GM03348 (cell line): ENCODE measurements around the gene ZC3HAV1L.
"Not testable (repeated sequence)": the region's sequence is repeated elsewhere in the genome, so short reads cannot be mapped to it uniquely, and the experiment has no call there.

ENCODE experiments used
- DNase-seq: peaks from one replicate; pipeline ENCODE4 v3.0.0; 2012; ENCODE audit warnings: low spot score

The ZC3HAV1L gene

DNA sequence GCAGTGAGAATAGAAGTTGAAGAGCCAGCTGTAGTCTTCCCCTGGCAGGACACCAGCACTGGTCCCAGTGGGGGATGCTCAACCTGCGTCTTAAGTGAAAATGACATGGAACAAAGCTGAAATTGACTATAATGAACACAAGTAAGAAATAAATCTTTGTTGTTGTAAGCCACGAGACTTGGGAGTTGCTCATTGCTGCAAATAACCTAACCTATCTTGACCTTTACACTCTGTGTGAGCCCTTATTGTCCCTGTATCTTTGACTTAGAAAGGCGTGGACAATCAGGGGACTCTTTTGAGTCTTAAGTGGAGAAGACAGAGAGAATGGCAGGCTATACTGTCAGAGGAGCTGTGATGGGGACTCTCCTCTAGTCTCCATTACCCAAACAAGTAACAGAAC, 16.9 kb downstream of the ZC3HAV1L start:
- DNase-seq: no peak

DNA sequence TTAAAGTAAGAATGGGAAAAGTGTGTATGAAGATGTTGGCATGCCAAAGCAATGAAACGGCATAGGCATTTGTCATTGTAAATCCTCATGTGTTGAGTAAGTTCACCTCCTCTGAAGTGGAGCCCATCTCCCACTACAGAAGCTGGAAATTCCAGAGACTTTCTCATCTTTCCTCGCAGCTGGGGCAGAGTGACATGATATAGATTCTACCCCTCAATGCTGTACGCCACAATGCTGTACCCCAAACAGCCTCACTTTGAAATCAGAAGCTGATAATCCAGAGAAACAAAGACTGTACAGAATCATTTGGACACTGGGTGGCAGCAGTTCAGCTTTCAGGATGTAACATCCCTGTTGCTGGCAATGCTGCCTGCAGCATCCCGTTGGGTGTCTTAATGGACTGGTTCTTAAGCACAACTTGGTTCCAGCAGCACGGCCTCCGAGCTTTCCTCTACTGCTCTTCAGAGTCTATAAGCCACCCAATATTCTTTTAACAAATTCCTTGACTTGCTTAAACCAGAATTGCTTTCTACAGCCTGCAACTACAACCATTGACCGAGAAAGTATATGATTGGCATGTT, 18.8 kb downstream of the ZC3HAV1L start:
- DNase-seq: peak; percentile 88

GRCh38 chr7:139011373-139011772, 24.5 kb downstream of the ZC3HAV1L start:
- DNase-seq: no peak

DNA sequence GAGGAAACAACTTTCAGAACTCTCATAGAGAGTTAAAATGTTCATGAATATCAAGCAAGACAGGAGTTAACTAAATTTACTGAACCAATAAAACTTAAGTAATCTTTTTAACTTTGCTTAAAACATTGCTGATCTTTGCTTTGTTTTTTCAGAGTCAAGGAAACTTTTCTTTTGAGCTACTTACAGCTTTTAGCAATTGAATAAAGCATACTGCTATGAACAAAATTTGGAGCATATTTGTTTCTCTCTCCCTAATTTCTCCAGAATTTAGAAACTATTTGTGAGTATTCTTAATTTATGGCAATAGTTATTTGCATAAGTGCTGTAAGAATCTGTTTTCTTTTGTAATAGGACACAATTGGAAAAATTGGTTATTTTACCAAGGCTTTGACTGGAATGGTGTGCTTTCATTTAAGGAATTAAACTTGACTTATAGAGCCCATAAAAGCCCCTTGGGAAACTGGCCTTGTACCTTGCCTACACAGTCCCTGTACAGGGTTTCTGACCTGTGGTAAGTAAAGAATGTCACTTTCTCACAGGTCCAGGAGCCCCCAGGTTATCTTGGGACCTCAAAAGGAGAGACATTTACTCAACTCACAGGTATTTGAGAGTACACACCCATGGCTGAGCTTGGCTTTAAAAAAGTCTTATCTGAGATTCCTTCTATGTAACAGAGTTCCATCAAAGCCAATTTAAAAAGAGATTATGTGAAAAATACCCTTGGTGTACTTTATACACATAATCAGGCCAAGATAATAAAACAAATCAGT, 31.3 kb downstream of the ZC3HAV1L start:
- no peak for DNase-seq

- DNase-seq: no peak
These were observed 36.4 kb downstream of the ZC3HAV1L start for GRCh38 chr7:138999414-138999813.

DNA sequence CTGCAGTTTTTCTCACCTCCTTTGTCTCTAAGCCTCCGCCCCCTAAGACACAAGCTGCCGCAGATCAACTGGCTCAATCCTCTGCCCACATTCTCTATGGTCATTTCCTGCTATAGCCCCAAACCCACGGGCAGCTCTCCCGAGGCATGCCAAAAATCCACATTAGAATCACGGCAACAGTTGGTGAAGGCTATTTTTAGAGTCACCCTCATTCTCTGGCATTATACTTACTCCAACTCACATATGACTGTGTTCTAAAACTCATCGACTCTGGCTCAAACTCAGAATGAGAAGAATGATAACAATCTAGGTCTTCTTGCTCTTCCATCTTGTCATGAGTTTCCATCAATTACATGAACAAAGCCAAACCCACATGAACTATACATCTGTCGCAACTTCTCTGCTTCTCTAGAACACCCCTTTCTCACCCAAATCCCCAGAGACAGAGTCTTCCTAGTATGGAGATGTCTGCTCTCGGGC, 43.8 kb downstream of the ZC3HAV1L start:
- DNase-seq: peak; percentile 84

DNA sequence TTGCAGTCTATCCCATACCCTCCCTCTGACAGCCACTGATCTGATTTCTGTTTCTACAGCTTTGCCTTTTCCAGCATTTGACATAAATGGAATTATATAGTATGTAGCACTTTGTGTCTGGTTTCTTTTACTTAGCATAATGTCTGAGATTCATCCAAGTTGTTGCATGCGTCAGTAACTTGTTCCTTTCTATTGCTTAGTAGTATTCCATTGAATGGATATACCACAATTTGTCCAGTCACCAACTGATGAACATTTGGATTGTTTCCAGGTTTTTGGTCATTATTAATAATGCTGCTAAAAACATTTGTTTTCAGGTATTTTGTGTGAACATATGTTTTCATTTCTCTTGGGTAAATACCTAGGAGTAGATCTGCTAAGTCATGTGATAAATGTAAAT, 48.2 kb downstream of the ZC3HAV1L start:
- no peak for DNase-seq

GRCh38 chr7:138982204-138982623, 53.6 kb downstream of the ZC3HAV1L start:
- no peak for DNase-seq

- peak; percentile 96 for DNase-seq
These were observed 54.3 kb downstream of the ZC3HAV1L start, which contains the start of gene KIAA1549 for GRCh38 chr7:138981332-138982203. KIAA1549 (minus strand) TSS chr7:138981389; CDS start chr7:138981269, 120 bp downstream.

GRCh38 chr7:138980563-138981291, 55.1 kb downstream of the ZC3HAV1L start:
- DNase-seq: no peak

GRCh38 chr7:138979988-138980562, 55.8 kb downstream of the ZC3HAV1L start:
- peak; percentile 27 for DNase-seq

GRCh38 chr7:138979226-138979979, 56.4 kb downstream of the ZC3HAV1L start:
- DNase-seq: peak; percentile 24

DNA sequence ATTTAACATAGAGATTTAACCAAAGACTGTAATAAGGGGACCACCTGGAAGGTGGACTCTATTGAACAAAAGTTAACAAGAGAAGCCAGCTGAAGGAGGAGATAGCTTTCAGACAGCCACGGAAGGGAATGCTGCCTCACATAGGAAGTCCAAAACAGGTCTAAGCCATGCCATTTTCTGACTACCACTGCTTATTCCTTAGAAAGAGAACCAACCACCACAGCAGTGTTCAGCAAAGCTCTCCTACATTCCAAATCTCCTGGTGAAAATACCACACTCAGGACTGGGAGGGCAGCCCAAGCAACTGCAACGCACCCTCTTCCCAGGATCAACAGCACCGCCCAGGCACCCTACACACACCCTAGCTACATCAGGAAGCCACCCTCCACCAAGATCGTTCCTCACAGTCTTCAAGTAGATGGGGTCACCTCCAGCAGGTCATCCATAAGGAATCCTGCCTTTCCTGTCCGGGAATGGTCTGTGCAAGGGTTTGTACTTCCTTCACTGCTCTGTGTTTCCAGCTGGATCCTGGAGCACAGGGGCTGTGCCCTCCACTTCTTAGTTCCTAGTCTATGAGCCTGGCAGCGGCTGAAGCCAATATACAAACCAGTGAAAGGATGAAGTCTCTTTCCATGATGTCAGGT, 57.2 kb downstream of the ZC3HAV1L start:
- DNase-seq: no peak

DNA sequence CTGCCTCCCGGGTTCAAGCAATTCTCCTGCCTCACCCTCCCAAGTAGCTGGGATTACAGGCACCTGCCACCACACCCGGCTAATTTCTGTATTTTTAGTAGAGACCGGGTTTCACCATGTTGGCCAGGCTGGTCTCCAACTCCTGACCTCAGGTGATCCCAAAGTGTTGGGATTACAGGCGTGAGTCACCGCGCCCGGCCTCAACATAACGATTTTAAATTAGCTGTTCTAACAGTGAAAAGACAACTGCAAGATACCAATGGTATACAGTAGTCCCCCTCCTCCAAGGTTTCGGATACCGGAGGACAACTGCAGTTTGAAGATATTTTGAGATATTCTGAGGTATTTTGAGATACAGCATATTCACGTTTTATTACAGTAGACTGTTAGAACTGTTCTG, 59.7 kb downstream of the ZC3HAV1L start:
- DNase-seq: not testable (repeated sequence)
